Panc1 (cell line): Measurements from ENCODE around the gene DEPDC4.

Experiments
- POLR2AphosphoS5 ChIP-seq: IDR thresholded peaks from 2 replicates; pipeline ENCODE4 v1.6.1; 2012; ENCODE audit warnings: mild to moderate bottlenecking, low read depth, low read length, moderate library complexity
- SIN3A ChIP-seq: IDR thresholded peaks from 2 replicates; pipeline ENCODE4 v1.6.1; 2012; ENCODE audit warnings: low read depth, mild to moderate bottlenecking, low read length, moderate library complexity, borderline replicate concordance; ENCODE audit not compliant: insufficient read depth
- TCF7L2 ChIP-seq: IDR thresholded peaks from 2 replicates; pipeline ENCODE4 v1.6.1; 2011; ENCODE audit warnings: mild to moderate bottlenecking, low read depth, low read length, inconsistent platforms
- TF ChIP-seq, protein P1 (sequence below): fragments of 450-650 bp; IDR thresholded peaks from 2 replicates; pipeline ENCODE4 v1.5.1; 2017; ENCODE audit warnings: mild to moderate bottlenecking
- TF ChIP-seq, protein P2 (sequence below), 2 experiments: IDR thresholded peaks; 2 replicates each; pipeline ENCODE4 v1.6.1; 2011 to 2012; ENCODE audit warnings: low read depth in 2 of 2, control low read depth in 1 of 2, low read length in 1 of 2, mild to moderate bottlenecking in 1 of 2, moderate library complexity in 1 of 2; ENCODE audit not compliant: insufficient read depth in 1 of 2

DNA sequence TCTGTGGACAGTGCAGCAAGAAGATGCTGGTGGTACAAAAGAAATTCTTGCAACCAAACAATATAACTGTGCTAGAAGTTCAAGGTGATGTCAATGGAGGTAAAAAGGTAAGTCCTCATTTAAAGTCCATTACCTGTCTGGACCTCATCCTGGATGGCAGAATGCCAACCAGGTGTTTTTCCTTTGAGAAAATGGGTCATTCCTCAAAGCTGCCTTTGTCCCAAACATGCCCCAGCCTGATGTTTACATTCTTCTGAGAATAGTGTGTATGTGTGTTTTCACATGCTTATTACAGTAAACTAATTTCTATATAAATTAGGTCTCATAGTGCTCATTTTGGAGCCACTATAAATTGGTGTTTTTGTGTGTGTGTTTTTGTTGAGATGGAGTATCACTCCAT is 41.4 kb downstream of the DEPDC4 start:
- TF ChIP-seq TCF7L2 (no peak), POLR2AphosphoS5 (no peak), SIN3A (no peak)
- TF ChIP-seq, protein P1, sequence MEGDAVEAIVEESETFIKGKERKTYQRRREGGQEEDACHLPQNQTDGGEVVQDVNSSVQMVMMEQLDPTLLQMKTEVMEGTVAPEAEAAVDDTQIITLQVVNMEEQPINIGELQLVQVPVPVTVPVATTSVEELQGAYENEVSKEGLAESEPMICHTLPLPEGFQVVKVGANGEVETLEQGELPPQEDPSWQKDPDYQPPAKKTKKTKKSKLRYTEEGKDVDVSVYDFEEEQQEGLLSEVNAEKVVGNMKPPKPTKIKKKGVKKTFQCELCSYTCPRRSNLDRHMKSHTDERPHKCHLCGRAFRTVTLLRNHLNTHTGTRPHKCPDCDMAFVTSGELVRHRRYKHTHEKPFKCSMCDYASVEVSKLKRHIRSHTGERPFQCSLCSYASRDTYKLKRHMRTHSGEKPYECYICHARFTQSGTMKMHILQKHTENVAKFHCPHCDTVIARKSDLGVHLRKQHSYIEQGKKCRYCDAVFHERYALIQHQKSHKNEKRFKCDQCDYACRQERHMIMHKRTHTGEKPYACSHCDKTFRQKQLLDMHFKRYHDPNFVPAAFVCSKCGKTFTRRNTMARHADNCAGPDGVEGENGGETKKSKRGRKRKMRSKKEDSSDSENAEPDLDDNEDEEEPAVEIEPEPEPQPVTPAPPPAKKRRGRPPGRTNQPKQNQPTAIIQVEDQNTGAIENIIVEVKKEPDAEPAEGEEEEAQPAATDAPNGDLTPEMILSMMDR: no peak
- TF ChIP-seq, protein P2, sequence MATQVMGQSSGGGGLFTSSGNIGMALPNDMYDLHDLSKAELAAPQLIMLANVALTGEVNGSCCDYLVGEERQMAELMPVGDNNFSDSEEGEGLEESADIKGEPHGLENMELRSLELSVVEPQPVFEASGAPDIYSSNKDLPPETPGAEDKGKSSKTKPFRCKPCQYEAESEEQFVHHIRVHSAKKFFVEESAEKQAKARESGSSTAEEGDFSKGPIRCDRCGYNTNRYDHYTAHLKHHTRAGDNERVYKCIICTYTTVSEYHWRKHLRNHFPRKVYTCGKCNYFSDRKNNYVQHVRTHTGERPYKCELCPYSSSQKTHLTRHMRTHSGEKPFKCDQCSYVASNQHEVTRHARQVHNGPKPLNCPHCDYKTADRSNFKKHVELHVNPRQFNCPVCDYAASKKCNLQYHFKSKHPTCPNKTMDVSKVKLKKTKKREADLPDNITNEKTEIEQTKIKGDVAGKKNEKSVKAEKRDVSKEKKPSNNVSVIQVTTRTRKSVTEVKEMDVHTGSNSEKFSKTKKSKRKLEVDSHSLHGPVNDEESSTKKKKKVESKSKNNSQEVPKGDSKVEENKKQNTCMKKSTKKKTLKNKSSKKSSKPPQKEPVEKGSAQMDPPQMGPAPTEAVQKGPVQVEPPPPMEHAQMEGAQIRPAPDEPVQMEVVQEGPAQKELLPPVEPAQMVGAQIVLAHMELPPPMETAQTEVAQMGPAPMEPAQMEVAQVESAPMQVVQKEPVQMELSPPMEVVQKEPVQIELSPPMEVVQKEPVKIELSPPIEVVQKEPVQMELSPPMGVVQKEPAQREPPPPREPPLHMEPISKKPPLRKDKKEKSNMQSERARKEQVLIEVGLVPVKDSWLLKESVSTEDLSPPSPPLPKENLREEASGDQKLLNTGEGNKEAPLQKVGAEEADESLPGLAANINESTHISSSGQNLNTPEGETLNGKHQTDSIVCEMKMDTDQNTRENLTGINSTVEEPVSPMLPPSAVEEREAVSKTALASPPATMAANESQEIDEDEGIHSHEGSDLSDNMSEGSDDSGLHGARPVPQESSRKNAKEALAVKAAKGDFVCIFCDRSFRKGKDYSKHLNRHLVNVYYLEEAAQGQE (IDR thresholded peaks at IDR 0.05; ENCODE audit: insufficient read depth in 1 of 2, low read depth in 2 of 2, low read length in 1 of 2): no peak
